CD4-positive, alpha-beta T cell treated with Interleukin-6 at 100 ng/mL for 8 hours (primary cell): ENCODE data around the gene OPCML.

Source experiments
- DNase-seq: peaks from one replicate; pipeline ENCODE4 v3.0.0-alpha.2; 2020; ENCODE audit warnings: mixed read lengths, low spot score

Gene OPCML

GRCh38 chr11:132734217-132734616, 798.1 kb downstream of the OPCML start:
- DNase-seq = no peak

- no peak for DNase-seq
These were observed 804.3 kb downstream of the OPCML start for GRCh38 chr11:132728026-132728425.

- DNase-seq = no peak
These were observed 810.8 kb downstream of the OPCML start for GRCh38 chr11:132721526-132721925.

GRCh38 chr11:132719684-132720083, 812.6 kb downstream of the OPCML start:
- DNase-seq = no peak

GRCh38 chr11:132718711-132719671, 813.3 kb downstream of the OPCML start:
- peak; percentile 45 for DNase-seq

- no peak for DNase-seq
These were observed 814.5 kb downstream of the OPCML start for GRCh38 chr11:132717824-132718223.

- no peak for DNase-seq
These were observed 816.3 kb downstream of the OPCML start for GRCh38 chr11:132716037-132716436.

- DNase-seq = no peak
These were observed 817.4 kb downstream of the OPCML start for GRCh38 chr11:132714859-132715440.

- no peak for DNase-seq
These were observed 819.8 kb downstream of the OPCML start for GRCh38 chr11:132712466-132712865.

- no peak for DNase-seq
These were observed 827.4 kb downstream of the OPCML start for GRCh38 chr11:132704781-132705375.

GRCh38 chr11:132692891-132693290, 839.4 kb downstream of the OPCML start:
- no peak for DNase-seq

- DNase-seq = no peak
These were observed 840.3 kb downstream of the OPCML start for GRCh38 chr11:132691848-132692550.

GRCh38 chr11:132686886-132687285, 845.4 kb downstream of the OPCML start:
- DNase-seq = no peak

GRCh38 chr11:132685174-132685611, 847.1 kb downstream of the OPCML start:
- DNase-seq = no peak

GRCh38 chr11:132683602-132684001, 848.7 kb downstream of the OPCML start:
- DNase-seq = no peak

- DNase-seq = no peak
These were observed 850.3 kb downstream of the OPCML start for GRCh38 chr11:132681971-132682370.

- DNase-seq = no peak
These were observed 851.7 kb downstream of the OPCML start for GRCh38 chr11:132680584-132680983.

GRCh38 chr11:132674151-132674550, 858.1 kb downstream of the OPCML start:
- DNase-seq = no peak

GRCh38 chr11:132671851-132672370, 860.4 kb downstream of the OPCML start:
- DNase-seq = no peak

GRCh38 chr11:132670921-132671675, 861.2 kb downstream of the OPCML start:
- no peak for DNase-seq

- no peak for DNase-seq
These were observed 862.4 kb downstream of the OPCML start for GRCh38 chr11:132669949-132670348.
